Germinal center (tissue), 1 donor: Measurements from ENCODE around the gene DOCK1.

Experiments
- DNase-seq: peaks from one replicate; pipeline ENCODE4 v3.0.0; 2012; ENCODE audit warnings: mixed read lengths, low spot score

The DOCK1 gene

GRCh38 chr10:127039435-127039834, 134.2 kb downstream of the DOCK1 start:
- no peak for DNase-seq

DNA sequence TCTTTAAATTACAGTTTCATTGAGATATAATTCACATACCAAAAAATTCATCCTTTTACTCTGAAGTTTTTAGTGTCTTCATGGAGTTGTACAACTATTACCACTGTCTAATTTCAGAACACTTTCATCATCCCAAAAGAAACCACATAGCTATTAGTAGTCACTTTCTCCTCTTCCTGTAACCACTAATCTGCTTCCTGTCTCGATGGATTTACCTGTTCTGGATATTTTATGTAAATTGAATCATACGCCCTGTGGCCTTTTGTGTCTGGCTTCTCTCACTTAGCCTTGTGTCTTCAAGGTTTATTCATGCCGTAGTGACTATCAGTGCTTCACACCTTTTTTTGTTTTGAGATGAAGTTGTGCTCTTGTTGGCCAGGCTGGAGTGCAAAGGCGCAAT, 135.5 kb downstream of the DOCK1 start:
- DNase-seq: no peak

- DNase-seq: no peak
These were observed 136.3 kb downstream of the DOCK1 start for GRCh38 chr10:127041552-127041951.

DNA sequence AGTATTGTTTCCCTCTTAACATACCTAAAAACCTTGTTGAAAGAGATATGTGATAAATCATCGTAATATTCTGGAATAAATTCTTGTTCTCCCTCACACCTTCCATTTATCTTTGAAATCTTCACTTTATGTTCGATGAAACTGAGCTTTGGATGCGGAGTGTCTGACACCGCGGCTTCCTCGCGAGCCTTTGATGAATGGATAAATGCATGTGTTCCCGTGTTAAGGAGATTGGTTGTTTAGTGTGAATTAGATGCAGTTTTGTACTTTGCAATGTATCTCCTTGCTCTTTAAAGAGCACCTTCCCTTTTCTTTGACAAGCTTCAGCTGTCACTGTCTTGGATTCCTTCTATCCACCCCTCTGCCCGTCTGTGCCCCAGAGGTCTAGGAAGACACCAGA, 138.1 kb downstream of the DOCK1 start:
- no peak for DNase-seq

GRCh38 chr10:127044186-127044585, 139.0 kb downstream of the DOCK1 start:
- no peak for DNase-seq

DNA sequence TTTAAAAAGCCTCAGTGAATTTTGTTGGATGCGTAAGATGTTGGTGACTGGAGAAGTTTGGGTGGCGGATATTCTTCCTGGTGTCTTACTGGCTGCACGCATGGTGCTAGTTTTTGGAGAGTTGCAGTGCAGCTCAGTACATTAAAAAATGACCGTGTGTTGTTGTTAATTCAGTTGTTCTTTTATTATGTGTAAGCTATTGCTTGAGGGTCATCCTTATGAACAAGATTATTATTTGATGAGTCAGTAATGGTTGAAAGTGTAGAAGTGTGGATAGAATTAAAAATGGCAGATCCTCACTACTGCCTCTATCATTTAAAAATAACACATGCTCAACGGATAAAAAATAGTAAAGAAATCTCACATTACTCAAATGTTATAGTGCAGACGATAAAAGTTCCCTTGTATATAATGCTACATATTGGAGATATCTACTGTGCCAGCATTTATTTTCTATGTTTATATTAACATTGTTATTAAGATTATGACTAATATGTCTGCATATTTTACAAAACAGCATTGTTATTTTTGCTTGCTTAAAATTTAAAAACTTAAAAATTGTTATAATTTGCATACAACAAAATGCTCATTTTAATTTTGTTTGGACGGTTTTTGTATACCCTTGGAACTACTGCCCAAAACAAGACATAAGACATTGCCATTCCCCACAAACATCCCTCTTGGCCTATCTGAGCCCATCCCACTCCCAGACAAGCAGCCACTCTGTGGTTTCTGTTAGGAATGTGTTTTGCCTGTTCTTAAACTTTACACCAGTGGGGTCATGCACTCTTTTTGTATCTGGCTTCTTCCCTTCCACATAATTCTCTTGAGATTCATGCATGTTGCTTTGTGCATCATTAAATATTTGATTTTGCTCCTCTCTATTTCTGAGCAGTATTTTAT, 142.0 kb downstream of the DOCK1 start:
- DNase-seq: no peak

DNA sequence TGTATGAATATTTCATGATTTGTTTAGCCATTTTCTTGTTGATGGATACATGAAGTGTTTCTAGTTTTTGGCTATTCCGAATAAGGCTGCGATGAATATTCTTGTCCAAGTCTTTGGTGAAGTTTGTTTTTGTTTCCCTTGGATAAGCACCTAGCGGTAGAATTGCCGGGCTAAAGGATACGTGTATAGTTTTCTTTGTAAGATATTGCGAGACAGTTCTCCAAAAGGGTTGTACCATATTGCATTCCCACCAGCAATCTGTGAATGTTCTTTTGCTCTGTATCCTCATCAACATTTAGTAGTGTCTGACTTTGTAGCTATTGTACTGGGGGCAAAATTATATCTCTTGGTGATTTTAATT, 142.6 kb downstream of the DOCK1 start:
- no peak for DNase-seq

DNA sequence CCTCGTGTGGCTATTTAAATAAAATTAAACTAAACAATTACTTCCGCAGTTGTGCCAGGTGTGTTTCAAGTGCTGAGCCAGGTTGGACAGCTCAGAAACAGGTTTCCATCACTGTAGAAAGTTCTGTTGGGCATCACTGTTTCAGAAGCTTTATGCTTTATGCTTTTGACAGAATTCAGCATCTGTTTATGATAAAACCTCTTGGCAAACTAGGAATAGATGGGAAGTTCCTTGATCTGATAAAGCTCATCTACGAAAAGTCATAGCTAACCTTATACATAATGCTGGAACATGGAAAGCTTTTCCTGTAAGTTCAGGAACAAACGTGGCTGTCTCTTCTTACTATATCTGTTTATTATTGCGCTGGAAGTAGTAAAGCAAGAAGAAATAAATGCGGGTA, 143.4 kb downstream of the DOCK1 start:
- DNase-seq: no peak

GRCh38 chr10:127052001-127052400, 146.8 kb downstream of the DOCK1 start:
- no peak for DNase-seq

GRCh38 chr10:127055263-127055662, 150.0 kb downstream of the DOCK1 start:
- no peak for DNase-seq

DNA sequence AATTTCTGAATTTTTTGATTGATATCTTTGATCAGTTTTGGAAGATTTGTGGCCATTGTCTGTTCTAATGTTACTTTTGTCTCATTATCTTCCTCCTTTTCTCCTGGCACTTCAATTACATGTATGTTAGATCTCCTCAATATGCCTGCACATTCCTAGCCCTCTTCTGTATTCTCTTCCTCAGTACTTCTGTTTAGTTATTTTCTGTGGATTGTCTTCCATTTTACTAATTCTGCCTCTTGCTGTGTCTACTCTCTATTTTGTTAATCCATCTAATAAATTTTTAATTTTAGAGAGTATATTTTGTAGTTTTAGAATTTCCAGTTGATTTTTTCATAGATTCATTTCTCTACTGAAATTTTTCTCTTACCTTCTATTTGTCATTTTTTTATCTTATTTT, 154.1 kb downstream of the DOCK1 start:
- DNase-seq: no peak

DNA sequence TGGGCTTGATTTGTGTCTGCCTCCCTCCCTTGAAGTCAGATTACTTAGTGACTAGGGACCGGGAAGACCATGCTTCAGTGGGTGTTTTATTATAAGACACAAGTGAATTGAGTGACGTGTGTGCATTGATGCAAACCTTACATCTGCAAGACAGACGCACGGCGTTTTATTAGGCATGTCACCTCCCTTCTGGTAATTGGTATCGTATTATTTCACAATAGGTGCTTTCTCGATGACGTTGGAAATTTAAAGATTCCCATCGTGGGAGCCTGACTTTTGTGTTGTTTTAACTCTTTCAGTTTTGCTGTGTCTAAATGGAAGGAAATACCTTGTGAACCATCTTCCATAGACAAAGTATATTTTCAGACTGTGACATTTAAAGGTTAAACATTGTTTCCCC, 158.5 kb downstream of the DOCK1 start:
- DNase-seq: no peak

DNA sequence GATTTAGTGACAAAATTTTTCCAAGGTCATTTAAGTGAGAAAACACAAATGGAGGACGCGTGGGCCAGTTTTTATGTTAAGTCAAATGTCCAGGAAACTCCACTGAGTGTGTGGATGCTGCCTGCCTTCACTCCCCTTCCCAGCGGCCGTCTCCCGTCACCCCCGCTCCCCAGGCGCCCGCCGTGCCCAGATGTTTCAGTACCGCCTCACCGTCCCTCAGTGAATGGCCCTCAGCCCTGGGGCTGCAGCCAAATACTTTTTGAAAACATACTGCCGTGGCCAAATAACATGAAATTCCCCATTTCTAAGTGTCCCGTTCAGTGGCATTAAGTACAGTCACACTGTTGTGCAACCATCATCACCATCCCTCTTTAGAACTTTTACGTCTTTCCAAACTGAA, 159.2 kb downstream of the DOCK1 start:
- no peak for DNase-seq

GRCh38 chr10:127067542-127068194, 162.4 kb downstream of the DOCK1 start:
- DNase-seq: no peak

DNA sequence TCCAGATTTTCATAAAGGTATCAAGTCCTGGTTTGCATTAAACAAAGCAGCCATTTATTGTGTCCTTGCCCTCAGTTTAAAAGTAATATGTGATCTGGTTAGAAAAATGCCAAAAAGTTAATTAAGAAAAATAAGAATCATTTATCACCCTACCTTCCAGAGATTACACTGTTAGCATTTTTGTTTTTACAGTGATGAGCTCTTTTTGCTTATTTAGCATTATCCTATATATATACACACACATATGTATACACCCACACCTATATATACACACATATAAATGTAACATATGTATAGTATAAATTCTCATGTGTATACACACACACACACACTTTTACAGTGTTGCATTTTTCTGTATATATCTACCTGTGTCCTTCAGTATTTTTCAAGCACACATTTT, 163.3 kb downstream of the DOCK1 start:
- no peak for DNase-seq

GRCh38 chr10:127069436-127069835, 164.2 kb downstream of the DOCK1 start:
- DNase-seq: no peak

GRCh38 chr10:127071126-127071525, 165.9 kb downstream of the DOCK1 start:
- DNase-seq: no peak

GRCh38 chr10:127073666-127074065, 168.4 kb downstream of the DOCK1 start:
- no peak for DNase-seq

GRCh38 chr10:127079392-127079791, 174.2 kb downstream of the DOCK1 start:
- DNase-seq: no peak

DNA sequence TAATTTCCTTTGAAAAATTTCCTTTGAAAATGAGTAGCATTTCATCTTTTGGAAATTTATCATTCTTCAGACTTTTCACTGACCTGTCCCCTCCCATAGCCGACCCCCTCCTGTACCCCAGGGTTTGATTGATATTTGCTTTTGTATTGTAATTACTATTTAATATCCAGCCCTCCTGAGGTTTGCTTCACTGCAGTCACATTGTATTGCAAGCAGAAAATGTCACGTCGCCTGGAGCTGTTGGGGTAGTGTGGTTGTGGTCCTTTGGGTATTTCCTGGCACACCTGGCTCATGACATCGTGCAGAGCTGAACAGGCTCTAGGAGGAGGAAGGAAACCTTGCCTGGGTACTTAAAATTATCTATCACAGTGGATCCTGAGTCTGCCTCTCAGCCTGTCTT, 175.1 kb downstream of the DOCK1 start:
- DNase-seq: no peak

- no peak for DNase-seq
These were observed 176.7 kb downstream of the DOCK1 start for GRCh38 chr10:127081851-127082345.

DNA sequence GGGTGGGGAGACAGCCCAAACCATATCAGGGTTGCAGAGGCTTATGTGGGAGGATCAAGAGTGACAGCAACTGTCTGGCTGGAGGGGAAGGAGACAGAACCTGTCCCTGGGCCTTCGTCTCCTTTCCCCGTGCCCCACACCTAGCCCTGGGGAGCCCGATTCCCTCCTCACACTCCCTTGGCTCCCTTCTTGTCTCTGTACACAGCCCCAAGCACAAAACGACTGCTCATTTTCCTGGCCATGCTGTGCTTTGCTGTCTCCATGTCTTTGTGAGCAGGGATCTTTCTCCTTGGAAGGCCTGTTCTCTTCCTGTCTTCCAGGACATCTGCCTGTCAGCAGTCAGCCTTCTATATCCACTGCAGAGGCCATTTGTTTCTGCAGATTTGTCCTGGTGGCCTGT, 177.4 kb downstream of the DOCK1 start:
- no peak for DNase-seq

GRCh38 chr10:127085957-127086356, 180.7 kb downstream of the DOCK1 start:
- no peak for DNase-seq

- no peak for DNase-seq
These were observed 183.7 kb downstream of the DOCK1 start for GRCh38 chr10:127088908-127089307.
